Measurements from ENCODE around the gene MYO18B. TPM values are rescaled to one million over a fixed set of nuclear protein-coding genes. Genes with fewer than 3 reads are reported as not detected.

The MYO18B gene
- total RNA-seq, 1 experiment from 2014 or later: 0.05 TPM

DNA sequence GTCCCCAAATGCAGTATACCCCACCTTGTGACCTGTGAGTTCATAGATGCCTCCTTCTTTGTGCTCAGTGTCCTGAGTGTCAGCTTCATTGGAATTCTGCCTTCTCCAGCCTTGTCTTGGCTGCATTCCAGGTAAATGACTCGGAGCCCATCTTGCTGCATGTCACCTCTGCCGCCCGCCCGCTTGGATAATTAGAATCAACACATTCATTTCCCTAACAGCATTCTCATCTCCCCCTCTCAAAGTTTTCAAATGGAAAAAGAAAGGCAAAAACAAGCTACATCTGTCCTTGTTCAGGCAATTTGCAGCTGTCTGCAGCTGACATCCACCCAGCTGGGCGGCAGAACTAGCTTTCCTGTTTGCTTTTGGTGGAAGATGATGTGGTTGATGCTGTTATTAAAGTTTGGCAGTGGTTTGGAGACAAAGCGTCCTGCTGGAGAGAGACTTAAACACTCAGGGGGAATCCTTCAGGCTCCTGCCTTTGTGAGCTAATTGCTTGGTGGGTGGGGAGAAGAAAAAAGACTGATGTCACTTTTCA, 228.5 kb downstream of the MYO18B start:
- no peak overlapping the region for H2AFZ ChIP-seq (ENCODE audit: low read depth, low read length, poor library complexity, severe bottlenecking)
- intact Hi-C loops (cut with micrococcal nuclease): loop anchor here (10.0 kb wide), 1 partner anchor 64 kb away; no protein-coding TSS in a partner anchor
- no peak overlapping the region for H3K27ac ChIP-seq (ENCODE audit: low read depth, low read length)

GRCh38 chr22:25970999-25971811, 229.2 kb downstream of the MYO18B start:
- BruUV-seq (replicated peaks): no TSS peak
- ATAC-seq (no peak), DNase-seq (ENCODE audit: low read depth, low spot score) (no peak)
- intact Hi-C loops (cut with micrococcal nuclease): loop anchor here (10.0 kb wide), 1 partner anchor 64 kb away; no protein-coding TSS in a partner anchor
- no peaks in the 10 kb centered on the region for H4K20me1 ChIP-seq (ENCODE audit: insufficient read depth)
- H3K36me3 ChIP-seq (ENCODE audit: control insufficient read depth in 1 of 2, insufficient read depth in 2 of 2, low read length in 2 of 2): no peaks in the 10 kb centered on the region
- H3K4me1 ChIP-seq (ENCODE audit: control insufficient read depth in 1 of 2, insufficient read depth in 2 of 2, low read length in 2 of 2): no peaks in the 10 kb centered on the region
- H3K4me2 ChIP-seq (ENCODE audit: low read length): no peak overlapping the region
- no peaks in the 10 kb centered on the region for H3K79me2 ChIP-seq (ENCODE audit: insufficient read depth, low read length)
- H3K27me3 ChIP-seq (ENCODE audit: insufficient read depth, low read length): peaks cover 41% of the 10 kb centered on the region
- no peaks in the 10 kb centered on the region for H3K9me2 ChIP-seq (ENCODE audit: insufficient read depth)
- H3K27ac ChIP-seq (ENCODE audit: low read depth, low read length): no peak overlapping the region
- no peak overlapping the region for H2AFZ ChIP-seq (ENCODE audit: low read depth, low read length, poor library complexity, severe bottlenecking)
- RAD21 ChIA-PET (ENCODE audit: low non-redundant PET in 1 of 2, low total read pairs in 2 of 2, uncharacterized antibody in 2 of 2, unreplicated experiment in 2 of 2): no interaction called here
- H3K9me3 ChIP-seq (ENCODE audit: control insufficient read depth in 1 of 2, insufficient read depth in 1 of 2, low read depth in 1 of 2, low read length in 2 of 2): no peaks in the 10 kb centered on the region
- CTCF ChIA-PET: no interaction called here
- POLR2A ChIA-PET: no interaction called here
- no peak overlapping the region for H3K4me3 ChIP-seq (replicated peaks in 1 of 2; ENCODE audit: low read depth in 1 of 2, low read length in 2 of 2)
- no peak overlapping the region for H3K9ac ChIP-seq (ENCODE audit: low read length)
- TF ChIP-seq POLR2A (IDR thresholded peaks at IDR 0.05; ENCODE audit: borderline replicate concordance, extremely low read depth, insufficient read depth, insufficient read length): no peak
- TF ChIP-seq EZH2 (IDR thresholded peaks at IDR 0.05): no peak
- no peak for TF ChIP-seq EZH2phosphoT487 (IDR thresholded peaks at IDR 0.05; ENCODE audit: borderline replicate concordance)
- no peak for TF ChIP-seq MAX (IDR thresholded peaks at IDR 0.05)
- TF ChIP-seq RAD21 (IDR thresholded peaks at IDR 0.05; ENCODE audit: low read depth): no peak
- no peak for TF ChIP-seq FOSL1 (IDR thresholded peaks at IDR 0.05; ENCODE audit: low read depth)
- TF ChIP-seq, protein P1, sequence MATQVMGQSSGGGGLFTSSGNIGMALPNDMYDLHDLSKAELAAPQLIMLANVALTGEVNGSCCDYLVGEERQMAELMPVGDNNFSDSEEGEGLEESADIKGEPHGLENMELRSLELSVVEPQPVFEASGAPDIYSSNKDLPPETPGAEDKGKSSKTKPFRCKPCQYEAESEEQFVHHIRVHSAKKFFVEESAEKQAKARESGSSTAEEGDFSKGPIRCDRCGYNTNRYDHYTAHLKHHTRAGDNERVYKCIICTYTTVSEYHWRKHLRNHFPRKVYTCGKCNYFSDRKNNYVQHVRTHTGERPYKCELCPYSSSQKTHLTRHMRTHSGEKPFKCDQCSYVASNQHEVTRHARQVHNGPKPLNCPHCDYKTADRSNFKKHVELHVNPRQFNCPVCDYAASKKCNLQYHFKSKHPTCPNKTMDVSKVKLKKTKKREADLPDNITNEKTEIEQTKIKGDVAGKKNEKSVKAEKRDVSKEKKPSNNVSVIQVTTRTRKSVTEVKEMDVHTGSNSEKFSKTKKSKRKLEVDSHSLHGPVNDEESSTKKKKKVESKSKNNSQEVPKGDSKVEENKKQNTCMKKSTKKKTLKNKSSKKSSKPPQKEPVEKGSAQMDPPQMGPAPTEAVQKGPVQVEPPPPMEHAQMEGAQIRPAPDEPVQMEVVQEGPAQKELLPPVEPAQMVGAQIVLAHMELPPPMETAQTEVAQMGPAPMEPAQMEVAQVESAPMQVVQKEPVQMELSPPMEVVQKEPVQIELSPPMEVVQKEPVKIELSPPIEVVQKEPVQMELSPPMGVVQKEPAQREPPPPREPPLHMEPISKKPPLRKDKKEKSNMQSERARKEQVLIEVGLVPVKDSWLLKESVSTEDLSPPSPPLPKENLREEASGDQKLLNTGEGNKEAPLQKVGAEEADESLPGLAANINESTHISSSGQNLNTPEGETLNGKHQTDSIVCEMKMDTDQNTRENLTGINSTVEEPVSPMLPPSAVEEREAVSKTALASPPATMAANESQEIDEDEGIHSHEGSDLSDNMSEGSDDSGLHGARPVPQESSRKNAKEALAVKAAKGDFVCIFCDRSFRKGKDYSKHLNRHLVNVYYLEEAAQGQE (IDR thresholded peaks at IDR 0.05; ENCODE audit: low read depth): no peak
- TF ChIP-seq ELF1 (IDR thresholded peaks at IDR 0.05; ENCODE audit: borderline replicate concordance, low read depth): no peak

More for the DNA sequence above, 228.5 kb downstream of the MYO18B start:
- no peak overlapping the region for H3K4me2 ChIP-seq (ENCODE audit: low read length)
- TF ChIP-seq CBX3 (IDR thresholded peaks at IDR 0.05; ENCODE audit: low read depth) (no peak), ELF1 (IDR thresholded peaks at IDR 0.05; ENCODE audit: borderline replicate concordance, low read depth) (no peak), MAX (IDR thresholded peaks at IDR 0.05) (no peak), TCF7L2 (IDR thresholded peaks at IDR 0.05; ENCODE audit: borderline replicate concordance, extremely low read depth, insufficient read depth, insufficient read length) (no peak), CEBPB (IDR thresholded peaks at IDR 0.05; ENCODE audit: low read depth) (no peak), EZH2phosphoT487 (IDR thresholded peaks at IDR 0.05; ENCODE audit: borderline replicate concordance) (no peak), POLR2AphosphoS5 (IDR thresholded peaks at IDR 0.05; ENCODE audit: low read depth, low read length) (no peak), POLR2A (IDR thresholded peaks at IDR 0.05; ENCODE audit: borderline replicate concordance, extremely low read depth, insufficient read depth, insufficient read length) (no peak), ZFX (IDR thresholded peaks at IDR 0.05) (no peak)
- H4K20me1 ChIP-seq (ENCODE audit: insufficient read depth): no peaks in the 10 kb centered on the region
- H3K79me2 ChIP-seq (ENCODE audit: insufficient read depth, low read length): no peaks in the 10 kb centered on the region
- no peak for DNase-seq (ENCODE audit: low read depth, low spot score)
- no peaks in the 10 kb centered on the region for H3K4me1 ChIP-seq (ENCODE audit: control insufficient read depth in 1 of 2, insufficient read depth in 2 of 2, low read length in 2 of 2)
- H3K9ac ChIP-seq (ENCODE audit: low read length): no peak overlapping the region
- H3K27me3 ChIP-seq (ENCODE audit: insufficient read depth, low read length): peaks cover 41% of the 10 kb centered on the region
- ChIA-PET POLR2A (no interaction called here), RAD21 (ENCODE audit: low non-redundant PET in 1 of 2, low total read pairs in 2 of 2, uncharacterized antibody in 2 of 2, unreplicated experiment in 2 of 2) (no interaction called here), CTCF (no interaction called here)
- H3K4me3 ChIP-seq (replicated peaks in 1 of 2; ENCODE audit: low read depth in 1 of 2, low read length in 2 of 2): no peak overlapping the region
- H3K36me3 ChIP-seq (ENCODE audit: control insufficient read depth in 1 of 2, insufficient read depth in 2 of 2, low read length in 2 of 2): no peaks in the 10 kb centered on the region
- no TSS peak for BruUV-seq (replicated peaks)
- no peaks in the 10 kb centered on the region for H3K9me3 ChIP-seq (ENCODE audit: control insufficient read depth in 1 of 2, insufficient read depth in 1 of 2, low read depth in 1 of 2, low read length in 2 of 2)
- ATAC-seq: no peak
- H3K9me2 ChIP-seq (ENCODE audit: insufficient read depth): no peaks in the 10 kb centered on the region
